Hematopoietic multipotent progenitor cell treated with erythropoietin and hydrocortisone succinate and interleukin-3 and kit ligand, for 8 days (in vitro differentiated cells): ENCODE results near the gene SFXN1.
"Not testable (repeated sequence)": the region's sequence is repeated elsewhere in the genome, so short reads cannot be mapped to it uniquely, and the experiment has no call there.

Experiments
- DNase-seq: peaks from one replicate; pipeline ENCODE4 v3.0.0-alpha.2; 2015

Gene SFXN1

GRCh38 chr5:175478384-175479124 is at the start of gene SFXN1:
SFXN1 (plus strand) TSS chr5:175478560; CDS start chr5:175492104, 13,544 bp downstream.
- DNase-seq = peak; percentile 78

- DNase-seq = no peak
Observed at GRCh38 chr5:175434800-175435199, 43.6 kb upstream of the SFXN1 start.

GRCh38 chr5:175436359-175436758 is 42.0 kb upstream of the SFXN1 start:
- DNase-seq = no peak

- DNase-seq = no peak
Observed at GRCh38 chr5:175438234-175438857, 40.0 kb upstream of the SFXN1 start.

- no peak for DNase-seq
Observed at GRCh38 chr5:175443514-175444059, 34.8 kb upstream of the SFXN1 start.

- peak; percentile 34 for DNase-seq
Observed at GRCh38 chr5:175444060-175444904, 34.1 kb upstream of the SFXN1 start, which contains the start of gene DRD1. DRD1 (minus strand) TSS chr5:175444182; CDS start chr5:175443099, 1,083 bp downstream.

- no peak for DNase-seq
Observed at GRCh38 chr5:175444905-175445456, 33.4 kb upstream of the SFXN1 start.

GRCh38 chr5:175446378-175446777 is 32.0 kb upstream of the SFXN1 start:
- not testable (repeated sequence) for DNase-seq

GRCh38 chr5:175447571-175447970 is 30.8 kb upstream of the SFXN1 start:
- no peak for DNase-seq

GRCh38 chr5:175448276-175448675 is 30.1 kb upstream of the SFXN1 start:
- DNase-seq = no peak

- DNase-seq = no peak
Observed at GRCh38 chr5:175452166-175452565, 26.2 kb upstream of the SFXN1 start.

- not testable (repeated sequence) for DNase-seq
Observed at GRCh38 chr5:175454338-175454737, 24.0 kb upstream of the SFXN1 start.

GRCh38 chr5:175456105-175456742 is 22.1 kb upstream of the SFXN1 start:
- DNase-seq = no peak

- no peak for DNase-seq
Observed at GRCh38 chr5:175457466-175457865, 20.9 kb upstream of the SFXN1 start.

GRCh38 chr5:175460126-175460525 is 18.2 kb upstream of the SFXN1 start:
- peak; percentile 10 for DNase-seq

GRCh38 chr5:175460552-175460951 is 17.8 kb upstream of the SFXN1 start:
- no peak for DNase-seq

GRCh38 chr5:175461370-175461769 is 17.0 kb upstream of the SFXN1 start:
- DNase-seq = no peak

- DNase-seq = no peak
Observed at GRCh38 chr5:175463641-175464040, 14.7 kb upstream of the SFXN1 start.

- DNase-seq = peak; percentile 59
Observed at GRCh38 chr5:175464074-175464941, 14.1 kb upstream of the SFXN1 start.

GRCh38 chr5:175464942-175465233 is 13.5 kb upstream of the SFXN1 start:
- DNase-seq = no peak

- DNase-seq = no peak
Observed at GRCh38 chr5:175465282-175465681, 13.1 kb upstream of the SFXN1 start.
